HepG2 (cell line): Measurements from ENCODE around the gene CLEC16A.

Source experiments
- ESRRA ChIP-seq: sonication (generic); formaldehyde crosslinking; IDR thresholded peaks from 2 replicates; pipeline ENCODE4 v1.5.1; 2020; ENCODE audit warnings: mild to moderate bottlenecking, low read depth, missing genetic modification reagents
- ZNF382 ChIP-seq: sonication (generic); formaldehyde crosslinking; IDR thresholded peaks from 2 replicates; pipeline ENCODE4 v1.5.0; 2020; ENCODE audit warnings: missing genetic modification reagents, mild to moderate bottlenecking, borderline replicate concordance
- ZNF512 ChIP-seq: sonication (generic); formaldehyde crosslinking; IDR thresholded peaks from 2 replicates; pipeline ENCODE4 v1.4.0; 2020; ENCODE audit warnings: mild to moderate bottlenecking, missing genetic modification reagents

GRCh38 chr16:11163761-11164261 lies 219.4 kb downstream of the CLEC16A start:
- no peak for TF ChIP-seq ZNF512 (CRISPR knock-in tag)
- no peak for TF ChIP-seq ESRRA
- no peak for TF ChIP-seq ZNF382 (CRISPR knock-in tag)
